Sigmoid colon (tissue), 3 donors: ENCODE results near the gene KRT7.

Experiments
- POLR2A ChIP-seq, 2 donors: fragments of 450-650 bp; IDR thresholded peaks; one replicate each; pipeline ENCODE4 v1.6.1; 2016; ENCODE audit warnings: antibody characterized with exemption in 2 of 2, mild to moderate bottlenecking in 2 of 2, moderate library complexity in 2 of 2
- TF ChIP-seq, protein P1 (sequence below), 4 experiments: fragments of 450-650 bp in 3 of 4; fragments of 200-600 bp in 1 of 4; IDR thresholded peaks; one replicate each; pipeline ENCODE4 v1.5.1; 2016 to 2019; ENCODE audit warnings: antibody characterized with exemption in 4 of 4, mild to moderate bottlenecking in 3 of 4, moderate library complexity in 2 of 4

DNA sequence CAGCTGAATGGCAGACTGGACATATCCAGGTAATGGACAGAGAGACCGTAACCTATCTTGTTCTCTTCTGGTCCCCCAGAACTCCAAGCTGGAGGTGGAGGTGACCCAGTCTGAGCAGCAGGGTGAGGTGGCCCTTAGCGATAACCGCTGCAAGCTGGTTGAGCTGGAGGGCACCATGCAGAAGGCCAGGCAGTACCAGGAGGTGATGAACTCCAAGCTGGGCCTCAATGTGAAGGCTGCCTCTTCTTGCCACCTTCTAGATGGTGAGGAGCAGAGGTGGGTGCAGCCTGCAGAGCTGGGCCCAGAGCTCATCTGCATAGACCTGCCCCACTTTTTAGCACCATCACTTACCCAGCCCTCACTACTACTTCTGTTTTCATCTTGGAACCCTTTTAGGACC is 34.2 kb downstream of the KRT7 start:
- TF ChIP-seq, protein P1, sequence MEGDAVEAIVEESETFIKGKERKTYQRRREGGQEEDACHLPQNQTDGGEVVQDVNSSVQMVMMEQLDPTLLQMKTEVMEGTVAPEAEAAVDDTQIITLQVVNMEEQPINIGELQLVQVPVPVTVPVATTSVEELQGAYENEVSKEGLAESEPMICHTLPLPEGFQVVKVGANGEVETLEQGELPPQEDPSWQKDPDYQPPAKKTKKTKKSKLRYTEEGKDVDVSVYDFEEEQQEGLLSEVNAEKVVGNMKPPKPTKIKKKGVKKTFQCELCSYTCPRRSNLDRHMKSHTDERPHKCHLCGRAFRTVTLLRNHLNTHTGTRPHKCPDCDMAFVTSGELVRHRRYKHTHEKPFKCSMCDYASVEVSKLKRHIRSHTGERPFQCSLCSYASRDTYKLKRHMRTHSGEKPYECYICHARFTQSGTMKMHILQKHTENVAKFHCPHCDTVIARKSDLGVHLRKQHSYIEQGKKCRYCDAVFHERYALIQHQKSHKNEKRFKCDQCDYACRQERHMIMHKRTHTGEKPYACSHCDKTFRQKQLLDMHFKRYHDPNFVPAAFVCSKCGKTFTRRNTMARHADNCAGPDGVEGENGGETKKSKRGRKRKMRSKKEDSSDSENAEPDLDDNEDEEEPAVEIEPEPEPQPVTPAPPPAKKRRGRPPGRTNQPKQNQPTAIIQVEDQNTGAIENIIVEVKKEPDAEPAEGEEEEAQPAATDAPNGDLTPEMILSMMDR (IDR thresholded peaks at IDR 0.05): no peak
- TF ChIP-seq POLR2A (IDR thresholded peaks at IDR 0.05): no peak
